Ovary (tissue), 9 donors: ENCODE measurements around the gene SF1. TPM values are rescaled to one million over a fixed set of nuclear protein-coding genes. Genes with fewer than 3 reads are reported as not detected.

Experiments
- DNase-seq, 5 donors: peaks; one replicate each; pipeline ENCODE4 v3.0.0-alpha.2; 2019 to 2020
- H3K27ac ChIP-seq, 2 donors: fragments of 200-600 bp; one replicate each; pipeline versions ENCODE4 v1.5.1 to v1.8.0; 2019 to 2022
- H3K27me3 ChIP-seq: fragments of 200-600 bp; one replicate; pipeline ENCODE4 v1.8.0; 2022
- H3K36me3 ChIP-seq: fragments of 200-600 bp; sonication (generic); one replicate; pipeline ENCODE4 v1.5.1; 2019
- H3K4me1 ChIP-seq: one replicate; pipeline ENCODE4 v1.8.1; 2013; ENCODE audit warnings: mild to moderate bottlenecking, moderate library complexity; ENCODE audit not compliant: insufficient read depth
- H3K4me3 ChIP-seq: fragments of 200-600 bp; sonication (generic); one replicate; pipeline ENCODE4 v1.5.1; 2017
- H3K9me3 ChIP-seq, 2 donors: fragments of 200-600 bp in 1 of 2; sonication (generic) in 1 of 2; one replicate each; pipeline versions ENCODE4 v1.5.1 to v1.8.1; 2013 to 2019; ENCODE audit warnings: mild to moderate bottlenecking in 1 of 2, moderate library complexity in 1 of 2
- EP300 ChIP-seq: sonication (generic); formaldehyde crosslinking; IDR thresholded peaks from one replicate; pipeline ENCODE4 v1.6.1; 2017; ENCODE audit warnings: antibody characterized with exemption
- POLR2A ChIP-seq: fragments of 450-650 bp; IDR thresholded peaks from one replicate; pipeline ENCODE4 v1.6.1; 2017; ENCODE audit warnings: antibody characterized with exemption, mild to moderate bottlenecking, moderate library complexity
- WGBS, 3 donors: extraction: QIAGEN DNeasy Blood & Tissue Kit in 1 of 3; methylation state at CpG; one replicate each; pipeline versions ENCODE4 v1.1.5 to v1.1.7; 2013 to 2017; 5-methylcytosine and 5-hydroxymethylcytosine counted together
- intact Hi-C, 4 donors: fragments of 100-400 bp; cut with DNase I; formaldehyde crosslinking; loops; one replicate each; pipeline versions ENCODE4 v1.11.0 to v1.15.1; 2022 to 2023
- polyA plus RNA-seq, 2 donors: library from polyadenylated mRNA; stranded (reverse); fragments of 200-250 nt in 1 of 2; fragments of 350-450 nt in 1 of 2; fragmentation: Illumina TruSeq in 1 of 2; extraction: RNeasy Lipid Tissue Mini Kit (QIAGEN cat#74804) in 1 of 2; gene quantifications; one replicate each; pipeline ENCODE4 v1.2.3, GENCODE V29; 2013 to 2014
- total RNA-seq, 7 donors: library from RNA; depleted of rRNA in 2 of 7; stranded (reverse); fragments of >200 nt in 2 of 7; fragmentation: NEBNext Ultra II Directional in 3 of 7; extraction: Animal tissue kit (Norgen Biotek cat#: 25700) in 3 of 7; gene quantifications; one replicate each; pipeline versions ENCODE4 v1.1.0 to v1.2.4, GENCODE V29; 2016 to 2023
- TF ChIP-seq, protein P1 (sequence below), 3 donors: fragments of 450-650 bp in 2 of 3; fragments of 200-600 bp in 1 of 3; IDR thresholded peaks; one replicate each; pipeline versions ENCODE4 v1.5.1 to v1.8.0; 2016 to 2022; ENCODE audit warnings: antibody characterized with exemption in 3 of 3, mild to moderate bottlenecking in 1 of 3
- donor health status: DM: no; HTN: no; CAD: no; lungs with moderate emphysema.
- donor health status: DM: no; HTN: no; CAD: no.
- donor health status: Bipolar disorder and iron deficiency.
- donor health status: DM: yes; HTN: yes; CAD: no.
- donor health status: DM: no; HTN: no; CAD: no.
- donor health status: DM: yes; HTN: yes; CAD: no.

The SF1 gene
- total and polyA plus RNA-seq, 9 donors, result 131 to 388 (median 306) TPM

DNA sequence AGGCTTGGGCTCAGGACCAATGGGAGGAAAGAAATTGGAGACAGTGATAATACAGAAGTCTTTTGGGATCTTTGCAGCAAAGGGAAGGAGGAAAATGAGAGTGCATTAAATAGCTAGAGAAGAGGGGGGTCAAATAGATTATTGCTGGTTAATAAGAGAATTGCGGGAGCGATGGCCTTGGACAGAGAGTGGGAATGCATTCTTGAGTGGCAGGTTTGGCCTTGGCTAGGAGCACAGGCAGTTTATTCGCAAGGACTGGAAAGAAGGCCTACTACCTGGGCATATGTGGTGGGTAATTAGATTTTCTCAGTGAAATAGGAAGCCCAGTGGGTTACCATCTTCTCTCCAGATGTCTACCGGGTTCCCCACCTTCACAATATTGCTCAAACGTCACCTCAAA, 35.5 kb upstream of the SF1 start:
- H3K9me3 ChIP-seq, result no peaks in the 10 kb centered on the region
- peaks cover 5% of the 10 kb centered on the region for H3K4me1 ChIP-seq
- no peak overlapping the region for H3K27ac ChIP-seq
- no peak for TF ChIP-seq POLR2A
- TF ChIP-seq, protein P1, sequence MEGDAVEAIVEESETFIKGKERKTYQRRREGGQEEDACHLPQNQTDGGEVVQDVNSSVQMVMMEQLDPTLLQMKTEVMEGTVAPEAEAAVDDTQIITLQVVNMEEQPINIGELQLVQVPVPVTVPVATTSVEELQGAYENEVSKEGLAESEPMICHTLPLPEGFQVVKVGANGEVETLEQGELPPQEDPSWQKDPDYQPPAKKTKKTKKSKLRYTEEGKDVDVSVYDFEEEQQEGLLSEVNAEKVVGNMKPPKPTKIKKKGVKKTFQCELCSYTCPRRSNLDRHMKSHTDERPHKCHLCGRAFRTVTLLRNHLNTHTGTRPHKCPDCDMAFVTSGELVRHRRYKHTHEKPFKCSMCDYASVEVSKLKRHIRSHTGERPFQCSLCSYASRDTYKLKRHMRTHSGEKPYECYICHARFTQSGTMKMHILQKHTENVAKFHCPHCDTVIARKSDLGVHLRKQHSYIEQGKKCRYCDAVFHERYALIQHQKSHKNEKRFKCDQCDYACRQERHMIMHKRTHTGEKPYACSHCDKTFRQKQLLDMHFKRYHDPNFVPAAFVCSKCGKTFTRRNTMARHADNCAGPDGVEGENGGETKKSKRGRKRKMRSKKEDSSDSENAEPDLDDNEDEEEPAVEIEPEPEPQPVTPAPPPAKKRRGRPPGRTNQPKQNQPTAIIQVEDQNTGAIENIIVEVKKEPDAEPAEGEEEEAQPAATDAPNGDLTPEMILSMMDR (IDR thresholded peaks at IDR 0.05), result no peak
- TF ChIP-seq EP300, result no peak
- DNase-seq, result no peak
- H3K4me3 ChIP-seq, result no peak overlapping the region
- intact Hi-C loops, result no loop called here
- H3K27me3 ChIP-seq, result no peaks in the 10 kb centered on the region
- no peaks in the 10 kb centered on the region for H3K36me3 ChIP-seq
- 36 to 46% (median 37%) methylated on average over 5 of the region's 5 CpGs for WGBS, 3 donors

DNA sequence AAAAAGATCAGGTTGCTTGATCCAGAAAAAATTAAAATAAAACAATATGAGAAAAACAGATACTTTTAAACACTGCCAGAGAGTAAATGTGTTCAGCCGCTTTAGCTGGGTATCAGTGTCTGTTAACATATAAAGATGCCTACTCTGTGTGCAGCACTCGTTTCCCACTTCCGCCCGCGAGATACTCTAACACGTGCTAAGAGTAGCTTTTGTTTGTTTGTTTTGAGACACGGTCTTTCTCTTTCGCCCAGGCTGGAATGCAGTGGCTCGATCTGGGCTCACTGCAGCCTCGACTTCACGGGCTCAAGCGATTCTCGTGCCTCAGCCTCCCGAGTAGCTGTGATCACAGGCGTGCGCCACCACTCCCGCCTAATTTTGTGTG, 32.5 kb upstream of the SF1 start:
- TF ChIP-seq, protein P1 (IDR thresholded peaks at IDR 0.05), result no peak
- TF ChIP-seq EP300, result no peak
- no peak for TF ChIP-seq POLR2A
- no peak overlapping the region for H3K27ac ChIP-seq
- H3K4me3 ChIP-seq, result peak overlapping the region; percentile 88
- no peaks in the 10 kb centered on the region for H3K27me3 ChIP-seq
- 40 to 58% (median 43%) methylated on average over 17 of the region's 17 CpGs for WGBS, 3 donors
- intact Hi-C loops, result no loop called here
- H3K4me1 ChIP-seq, result peaks cover 5% of the 10 kb centered on the region
- DNase-seq, result peak in 1 of 5 donors; percentile 49
- no peaks in the 10 kb centered on the region for H3K36me3 ChIP-seq
- H3K9me3 ChIP-seq, result no peaks in the 10 kb centered on the region

DNA sequence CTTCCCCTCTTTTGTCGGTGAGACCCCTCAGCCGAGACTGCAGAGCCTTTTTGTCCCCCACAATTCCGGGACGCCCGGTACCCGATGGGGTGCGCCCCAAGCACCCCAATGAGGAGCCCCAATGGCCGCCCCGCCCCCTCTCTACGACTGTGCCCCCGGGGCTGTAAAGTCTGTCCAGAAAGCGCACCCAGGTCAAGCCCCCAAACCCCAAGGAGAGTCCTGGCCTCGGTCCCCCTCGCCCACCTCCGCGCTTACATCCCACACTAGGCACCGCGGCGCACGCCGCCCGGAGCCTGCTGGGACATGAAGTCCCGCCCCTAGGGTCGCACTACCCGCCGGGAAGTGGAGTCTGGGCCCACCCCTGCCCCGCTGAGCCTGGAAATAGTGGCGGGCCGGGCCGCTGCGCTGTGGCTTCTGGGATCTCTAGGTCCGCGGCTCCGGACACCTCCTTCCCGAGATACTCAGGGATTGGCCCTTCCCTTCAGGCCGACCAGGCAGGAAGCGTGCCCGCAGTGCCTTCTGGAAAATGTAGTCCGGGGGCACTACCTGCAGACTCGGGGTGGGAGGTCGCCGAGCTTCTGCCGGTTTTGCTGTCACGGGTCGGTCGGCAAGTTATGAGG, 32.0 kb upstream of the SF1 start, which contains the start of gene MEN1:
TSS of gene MEN1 (minus strand) at position 281 of the 620 bp plus-strand sequence. CDS start 442 bp downstream, outside the sequence.
- no peaks in the 10 kb centered on the region for H3K36me3 ChIP-seq
- DNase-seq, result peak; percentile 93 to 96 (median 94)
- H3K4me3 ChIP-seq, result peak within 1 kb of the TSS; percentile 88
- peak; percentile 38 for TF ChIP-seq POLR2A
- TF ChIP-seq, protein P1 (IDR thresholded peaks at IDR 0.05), result no peak
- H3K27me3 ChIP-seq, result no peaks in the 10 kb centered on the region
- WGBS, 3 donors, result 0 to 1% (median 1%) methylated on average over 37 to 46 of the region's 46 CpGs
- intact Hi-C loops, result no loop called here
- H3K27ac ChIP-seq, result peak within 1 kb of the TSS in 1 of 2 donors; percentile 41
- H3K9me3 ChIP-seq, result no peaks in the 10 kb centered on the region
- peaks cover 5% of the 10 kb centered on the region for H3K4me1 ChIP-seq

DNA sequence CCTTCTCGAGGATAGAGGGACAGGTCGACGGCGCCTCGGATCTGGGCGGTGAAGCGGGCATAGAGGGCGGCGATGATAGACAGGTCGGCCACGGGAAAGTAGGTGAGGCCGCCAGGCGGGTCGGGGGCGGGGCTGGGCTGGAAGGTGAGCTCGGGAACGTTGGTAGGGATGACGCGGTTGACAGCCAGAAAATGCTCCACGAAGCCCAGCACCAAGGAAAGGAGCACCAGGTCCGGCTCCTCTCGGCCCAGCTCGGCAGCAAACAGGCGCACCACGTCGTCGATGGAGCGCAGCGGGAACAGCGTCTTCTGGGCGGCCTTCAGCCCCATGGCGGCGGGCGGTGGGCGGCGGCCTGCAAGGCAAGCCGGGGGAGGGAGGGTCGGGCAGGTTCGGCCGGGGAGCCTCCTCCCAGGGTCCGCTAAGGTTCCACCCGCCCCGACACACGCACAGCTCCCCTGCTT, 31.5 kb upstream of the SF1 start:
- DNase-seq, result no peak
- Histone ChIP-seq H3K4me3 (peak overlapping the region; percentile 88), H3K27ac (peak overlapping the region in 1 of 2 donors; percentile 41), H3K4me1 (peaks cover 5% of the 10 kb centered on the region), H3K27me3 (no peaks in the 10 kb centered on the region), H3K9me3 (no peaks in the 10 kb centered on the region), H3K36me3 (no peaks in the 10 kb centered on the region)
- WGBS, 3 donors, result 3% methylated on average over 34 to 44 of the region's 44 CpGs
- no peak for TF ChIP-seq POLR2A
- no peak for TF ChIP-seq EP300
- TF ChIP-seq, protein P1 (IDR thresholded peaks at IDR 0.05), result no peak
- intact Hi-C loops, result no loop called here
